HFFc6 (cell line): ENCODE measurements around the gene TLDC2. TPM values are rescaled to one million over a fixed set of nuclear protein-coding genes. Genes with fewer than 3 reads are reported as not detected.
"Not testable (repeated sequence)": the region's sequence is repeated elsewhere in the genome, so short reads cannot be mapped to it uniquely, and the experiment has no call there.

ENCODE experiments used
- DNase-seq: peaks from one replicate; pipeline ENCODE4 v3.0.0-alpha.2; 2018
- H3K27ac Mint-ChIP-seq: 2 replicates; pipeline ENCODE4 v1.8.0; 2020; ENCODE audit warnings: mild to moderate bottlenecking, mixed read lengths
- H3K27me3 Mint-ChIP-seq: 2 replicates; pipeline ENCODE4 v1.8.0; 2021; ENCODE audit warnings: mild to moderate bottlenecking, moderate library complexity, mixed read lengths; ENCODE audit not compliant: insufficient read depth
- H3K36me3 Mint-ChIP-seq: 2 replicates; pipeline ENCODE4 v1.8.0; 2021; ENCODE audit warnings: low read depth, mixed read lengths
- H3K4me1 Mint-ChIP-seq: 2 replicates; pipeline ENCODE4 v1.8.0; 2020; ENCODE audit warnings: low read depth, mixed read lengths
- H3K4me3 Mint-ChIP-seq: 2 replicates; pipeline ENCODE4 v1.8.0; 2020; ENCODE audit warnings: mild to moderate bottlenecking, moderate library complexity, mixed read lengths
- H3K9me3 Mint-ChIP-seq: 2 replicates; pipeline ENCODE4 v1.8.0; 2020; ENCODE audit warnings: mild to moderate bottlenecking, mixed read lengths
- CTCF ChIP-seq: fragments of 200-600 bp; sonication (generic); IDR thresholded peaks from 2 replicates; pipeline ENCODE4 v1.5.0; 2021; ENCODE audit warnings: antibody characterized with exemption, mild to moderate bottlenecking
- total RNA-seq, 6 experiments: library from RNA; stranded (reverse); fragmentation: NEBNext Ultra II Directional; extraction: Animal tissue kit (Norgen Biotek cat#: 25700); gene quantifications; 2 replicates in 1 of 6; 3 replicates in 5 of 6; pipeline ENCODE4 v1.2.3, GENCODE V29; 2021

The TLDC2 gene
- total RNA-seq, 6 experiments from 2014 or later = 0.17 to 0.55 (median 0.39) TPM

GRCh38 chr20:36871640-36872570 is 4.0 kb upstream of the TLDC2 start:
- Mint-ChIP-seq H3K36me3 (no peaks in the 10 kb centered on the region), H3K4me3 (no peak overlapping the region), H3K27ac (no peak overlapping the region), H3K9me3 (no peaks in the 10 kb centered on the region), H3K27me3 (no peaks in the 10 kb centered on the region; the same call in 1 of the 2 replicates), H3K4me1 (peaks cover 4% of the 10 kb centered on the region)
- DNase-seq = no peak
- TF ChIP-seq CTCF = no peak

- no peak for TF ChIP-seq CTCF
- Mint-ChIP-seq H3K4me1 (no peaks in the 10 kb centered on the region), H3K27ac (no peak overlapping the region), H3K36me3 (no peaks in the 10 kb centered on the region), H3K9me3 (no peaks in the 10 kb centered on the region), H3K4me3 (no peak overlapping the region), H3K27me3 (no peaks in the 10 kb centered on the region; the same call in 1 of the 2 replicates)
- DNase-seq = no peak
These were observed 3.1 kb upstream of the TLDC2 start for GRCh38 chr20:36872852-36873251.

GRCh38 chr20:36873498-36874189 is 2.3 kb upstream of the TLDC2 start:
- Mint-ChIP-seq H3K27me3 (peaks cover 5% of the 10 kb centered on the region), H3K4me3 (no peak overlapping the region), H3K27ac (no peak overlapping the region), H3K36me3 (no peaks in the 10 kb centered on the region), H3K4me1 (no peaks in the 10 kb centered on the region), H3K9me3 (no peaks in the 10 kb centered on the region)
- no peak for DNase-seq
- TF ChIP-seq CTCF = no peak

GRCh38 chr20:36875093-36875492 is 845 bp upstream of the TLDC2 start:
- not testable (repeated sequence) for H3K27me3 Mint-ChIP-seq, H3K4me3 Mint-ChIP-seq, H3K27ac Mint-ChIP-seq, DNase-seq, H3K9me3 Mint-ChIP-seq, H3K4me1 Mint-ChIP-seq, H3K36me3 Mint-ChIP-seq

GRCh38 chr20:36876473-36876833 is 515 bp downstream of the TLDC2 start:
- no peak overlapping the region for H3K4me3 Mint-ChIP-seq
- H3K4me1 Mint-ChIP-seq = no peaks in the 10 kb centered on the region
- H3K27ac Mint-ChIP-seq = no peak overlapping the region
- H3K27me3 Mint-ChIP-seq = peaks cover 9% of the 10 kb centered on the region
- H3K9me3 Mint-ChIP-seq = no peaks in the 10 kb centered on the region
- DNase-seq = no peak
- TF ChIP-seq CTCF = no peak
- no peaks in the 10 kb centered on the region for H3K36me3 Mint-ChIP-seq

- Mint-ChIP-seq H3K36me3 (no peaks in the 10 kb centered on the region), H3K4me1 (no peaks in the 10 kb centered on the region), H3K27ac (no peak overlapping the region), H3K9me3 (no peaks in the 10 kb centered on the region), H3K27me3 (peaks cover 11% of the 10 kb centered on the region), H3K4me3 (no peak overlapping the region)
- TF ChIP-seq CTCF = no peak
- no peak for DNase-seq
These were observed 3.0 kb downstream of the TLDC2 start for GRCh38 chr20:36878941-36879340.
